Measurements from ENCODE around the gene BTG2.

Gene BTG2

GRCh38 chr1:203289281-203289981 lies 15.9 kb upstream of the BTG2 start:
- DNase-seq (ENCODE audit: low read depth) = peak; percentile 98
- peak; percentile 4 for TF ChIP-seq CTCF (IDR thresholded peaks at IDR 0.05; ENCODE audit: insufficient read depth, low read depth, low read length, missing control alignments)
- peak overlapping the region; percentile 68 for H3K4me3 ChIP-seq (ENCODE audit: low read depth, low read length)

- DNase-seq (ENCODE audit: low read depth) = no peak
- no peak for TF ChIP-seq CTCF (IDR thresholded peaks at IDR 0.05; ENCODE audit: insufficient read depth, low read depth, low read length, missing control alignments)
- peak overlapping the region; percentile 68 for H3K4me3 ChIP-seq (ENCODE audit: low read depth, low read length)
Observed at GRCh38 chr1:203289982-203290260, 15.4 kb upstream of the BTG2 start.

GRCh38 chr1:203290261-203291089 lies 14.8 kb upstream of the BTG2 start:
- H3K4me3 ChIP-seq (ENCODE audit: low read depth, low read length) = peak overlapping the region; percentile 68
- peak; percentile 96 for DNase-seq (ENCODE audit: low read depth)
- TF ChIP-seq CTCF (IDR thresholded peaks at IDR 0.05; ENCODE audit: insufficient read depth, low read depth, low read length, missing control alignments) = no peak

- TF ChIP-seq CTCF (IDR thresholded peaks at IDR 0.05; ENCODE audit: insufficient read depth, low read depth, low read length, missing control alignments) = no peak
- DNase-seq (ENCODE audit: low read depth) = peak; percentile 31
- H3K4me3 ChIP-seq (ENCODE audit: low read depth, low read length) = peak overlapping the region; percentile 68
Observed at GRCh38 chr1:203291201-203292096, 13.9 kb upstream of the BTG2 start.

- H3K4me3 ChIP-seq (ENCODE audit: low read depth, low read length) = no peak overlapping the region
- DNase-seq (ENCODE audit: low read depth) = peak; percentile 44
- TF ChIP-seq CTCF (IDR thresholded peaks at IDR 0.05; ENCODE audit: insufficient read depth, low read depth, low read length, missing control alignments) = no peak
Observed at GRCh38 chr1:203295796-203296195, 9.5 kb upstream of the BTG2 start.

GRCh38 chr1:203296460-203297073 lies 8.8 kb upstream of the BTG2 start:
- no peak for TF ChIP-seq CTCF (IDR thresholded peaks at IDR 0.05; ENCODE audit: insufficient read depth, low read depth, low read length, missing control alignments)
- no peak overlapping the region for H3K4me3 ChIP-seq (ENCODE audit: low read depth, low read length)
- no peak for DNase-seq (ENCODE audit: low read depth)

Measured in GM12865 (cell line).